Fibroblast of skin of abdomen (primary cell): ENCODE data around the gene NSRP1. TPM values are rescaled to one million over a fixed set of nuclear protein-coding genes. Genes with fewer than 3 reads are reported as not detected.
"Not testable (repeated sequence)": the region's sequence is repeated elsewhere in the genome, so short reads cannot be mapped to it uniquely, and the experiment has no call there.

ENCODE experiments used
- DNase-seq: peaks from one replicate; pipeline ENCODE4 v3.0.0-alpha.2; 2013
- polyA plus RNA-seq, 2 experiments: library from polyadenylated mRNA; unstranded; fragments of 120-200 nt; gene quantifications; one replicate each; pipeline ENCODE4 v1.2.1, GENCODE V29; 2013; ENCODE audit not compliant: insufficient read length in 2 of 2

The NSRP1 gene
- 34.4 TPM for polyA plus RNA-seq (2013, experiment 1 of 2; ENCODE audit: insufficient read length)
- polyA plus RNA-seq (2013, experiment 2 of 2; ENCODE audit: insufficient read length): 28.8 TPM

- DNase-seq: peak; percentile 95
Measured at GRCh38 chr17:30116661-30117551, at the start of gene NSRP1. Gene NSRP1 (plus strand): TSS chr17:30116816. CDS start chr17:30116844, 28 bp downstream.

GRCh38 chr17:30068465-30068864, 48.2 kb upstream of the NSRP1 start:
- no peak for DNase-seq

GRCh38 chr17:30074254-30074653, 42.4 kb upstream of the NSRP1 start:
- no peak for DNase-seq

GRCh38 chr17:30074730-30075129, 41.9 kb upstream of the NSRP1 start:
- DNase-seq: peak; percentile 47

- no peak for DNase-seq
Measured at GRCh38 chr17:30082773-30083172, 33.8 kb upstream of the NSRP1 start.

GRCh38 chr17:30084788-30085187, 31.8 kb upstream of the NSRP1 start:
- no peak for DNase-seq

- no peak for DNase-seq
Measured at GRCh38 chr17:30086896-30087295, 29.7 kb upstream of the NSRP1 start.

GRCh38 chr17:30087431-30087830, 29.2 kb upstream of the NSRP1 start:
- DNase-seq: not testable (repeated sequence)

- DNase-seq: no peak
Measured at GRCh38 chr17:30091121-30091670, 25.4 kb upstream of the NSRP1 start.

GRCh38 chr17:30091771-30092170, 24.8 kb upstream of the NSRP1 start:
- DNase-seq: peak; percentile 93

- DNase-seq: no peak
Measured at GRCh38 chr17:30092886-30093285, 23.7 kb upstream of the NSRP1 start.

GRCh38 chr17:30093463-30094147, 23.0 kb upstream of the NSRP1 start:
- peak; percentile 69 for DNase-seq

- DNase-seq: peak; percentile 74
Measured at GRCh38 chr17:30095507-30096244, 20.9 kb upstream of the NSRP1 start.

- no peak for DNase-seq
Measured at GRCh38 chr17:30101686-30102390, 14.8 kb upstream of the NSRP1 start.

- no peak for DNase-seq
Measured at GRCh38 chr17:30103921-30104320, 12.7 kb upstream of the NSRP1 start.

- DNase-seq: peak; percentile 69
Measured at GRCh38 chr17:30104575-30105339, 11.9 kb upstream of the NSRP1 start.

GRCh38 chr17:30112794-30113193, 3.8 kb upstream of the NSRP1 start:
- DNase-seq: no peak

GRCh38 chr17:30113213-30113612, 3.4 kb upstream of the NSRP1 start:
- no peak for DNase-seq

- DNase-seq: no peak
Measured at GRCh38 chr17:30116345-30116660, 313 bp upstream of the NSRP1 start.

GRCh38 chr17:30117675-30118081, 1.1 kb downstream of the NSRP1 start:
- DNase-seq: peak; percentile 5

- not testable (repeated sequence) for DNase-seq
Measured at GRCh38 chr17:30118635-30119034, 2.0 kb downstream of the NSRP1 start.
